Measurements from ENCODE around the gene CNTN4.

Gene CNTN4

DNA sequence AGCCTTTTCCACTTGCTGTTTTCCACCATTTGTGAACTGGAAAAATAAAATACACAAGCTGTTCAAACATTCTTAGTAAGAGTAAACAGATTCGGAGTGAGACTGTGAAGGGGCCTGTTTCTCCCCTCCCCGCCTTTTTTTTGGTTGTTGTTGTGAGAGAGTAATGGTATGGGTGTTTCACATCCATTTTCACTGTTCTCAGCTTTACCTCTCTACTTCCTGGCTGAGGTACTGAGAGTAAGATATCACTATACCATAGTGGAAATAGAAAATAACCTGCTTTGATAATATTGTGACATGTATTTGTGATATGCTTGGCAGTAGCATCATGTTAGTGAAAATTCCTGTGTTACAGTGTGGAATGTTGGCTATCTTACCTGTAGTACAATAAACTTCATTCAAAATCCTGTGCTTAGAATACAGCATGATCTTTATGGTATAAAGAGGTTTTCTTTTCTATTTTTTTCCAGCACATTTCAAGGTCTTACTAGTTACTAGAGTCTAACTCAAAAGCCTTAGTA, 12.0 kb downstream of the CNTN4 start:
- no peaks in the 10 kb centered on the region for H3K27me3 ChIP-seq (ENCODE audit: insufficient read depth, low read length)
- H3K9me3 ChIP-seq (ENCODE audit: low read length) = no peaks in the 10 kb centered on the region
- TF ChIP-seq EZH2 (IDR thresholded peaks at IDR 0.05; ENCODE audit: borderline replicate concordance, low read length) = no peak
- TF ChIP-seq, protein P1, sequence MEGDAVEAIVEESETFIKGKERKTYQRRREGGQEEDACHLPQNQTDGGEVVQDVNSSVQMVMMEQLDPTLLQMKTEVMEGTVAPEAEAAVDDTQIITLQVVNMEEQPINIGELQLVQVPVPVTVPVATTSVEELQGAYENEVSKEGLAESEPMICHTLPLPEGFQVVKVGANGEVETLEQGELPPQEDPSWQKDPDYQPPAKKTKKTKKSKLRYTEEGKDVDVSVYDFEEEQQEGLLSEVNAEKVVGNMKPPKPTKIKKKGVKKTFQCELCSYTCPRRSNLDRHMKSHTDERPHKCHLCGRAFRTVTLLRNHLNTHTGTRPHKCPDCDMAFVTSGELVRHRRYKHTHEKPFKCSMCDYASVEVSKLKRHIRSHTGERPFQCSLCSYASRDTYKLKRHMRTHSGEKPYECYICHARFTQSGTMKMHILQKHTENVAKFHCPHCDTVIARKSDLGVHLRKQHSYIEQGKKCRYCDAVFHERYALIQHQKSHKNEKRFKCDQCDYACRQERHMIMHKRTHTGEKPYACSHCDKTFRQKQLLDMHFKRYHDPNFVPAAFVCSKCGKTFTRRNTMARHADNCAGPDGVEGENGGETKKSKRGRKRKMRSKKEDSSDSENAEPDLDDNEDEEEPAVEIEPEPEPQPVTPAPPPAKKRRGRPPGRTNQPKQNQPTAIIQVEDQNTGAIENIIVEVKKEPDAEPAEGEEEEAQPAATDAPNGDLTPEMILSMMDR (IDR thresholded peaks at IDR 0.05; ENCODE audit: low read length) = no peak
- H3K4me2 ChIP-seq (ENCODE audit: low read length) = no peak overlapping the region
- H3K79me2 ChIP-seq (ENCODE audit: insufficient read depth, low read length) = no peaks in the 10 kb centered on the region
- no peaks in the 10 kb centered on the region for H3K36me3 ChIP-seq (ENCODE audit: insufficient read depth, low read length)
- H4K20me1 ChIP-seq (ENCODE audit: insufficient read depth, low read length) = no peaks in the 10 kb centered on the region
- H3F3A ChIP-seq (ENCODE audit: insufficient read depth, low read length) = no peaks in the 10 kb centered on the region
- no peak overlapping the region for H3K27ac ChIP-seq (ENCODE audit: low read depth, low read length, poor library complexity, severe bottlenecking)
- H3K9me2 ChIP-seq (ENCODE audit: low read depth, low read length) = no peaks in the 10 kb centered on the region
- no peak overlapping the region for H2AFZ ChIP-seq (ENCODE audit: low read length)
- no peak overlapping the region for H3K9ac ChIP-seq (ENCODE audit: low read length)
- no peaks in the 10 kb centered on the region for H3K4me1 ChIP-seq (ENCODE audit: insufficient read depth, low read length, severe bottlenecking)
- no peak overlapping the region for H3K4me3 ChIP-seq (ENCODE audit: low read depth, low read length, poor library complexity, severe bottlenecking)

DNA sequence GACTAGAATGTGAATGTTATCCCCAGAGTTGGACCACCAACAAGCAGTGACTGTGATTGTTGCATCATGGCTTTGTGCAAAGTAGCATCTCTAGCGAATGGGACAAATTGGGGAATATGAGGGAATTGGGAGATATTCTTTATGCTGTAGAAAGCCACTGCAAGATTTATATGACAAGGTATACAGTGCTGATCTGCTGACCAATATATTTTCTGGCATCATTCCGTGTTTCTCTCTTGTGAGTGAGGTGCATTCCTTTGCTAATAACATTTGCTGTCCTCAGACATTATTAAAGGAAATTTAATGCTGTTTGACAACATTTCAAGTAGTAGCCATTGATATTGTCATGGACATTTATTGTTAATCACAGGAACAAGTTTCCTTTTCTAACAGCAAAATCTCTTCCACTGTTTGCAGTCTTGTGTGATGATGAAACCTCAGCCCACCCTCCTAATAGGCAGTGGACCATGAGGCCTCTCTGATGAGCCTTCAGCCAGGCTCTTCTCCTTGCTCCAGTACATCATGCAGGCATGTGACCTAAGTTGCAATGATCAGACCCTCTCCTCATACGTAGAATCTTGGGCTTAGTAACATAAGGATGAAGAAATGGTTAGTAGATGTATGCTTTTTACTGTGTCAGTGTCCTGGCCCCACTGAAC, 16.1 kb downstream of the CNTN4 start:
- Histone ChIP-seq H3K36me3 (ENCODE audit: insufficient read depth, low read length) (no peaks in the 10 kb centered on the region), H3K9me2 (ENCODE audit: low read depth, low read length) (no peaks in the 10 kb centered on the region), H3K27me3 (ENCODE audit: insufficient read depth, low read length) (no peaks in the 10 kb centered on the region), H2AFZ (ENCODE audit: low read length) (no peak overlapping the region), H4K20me1 (ENCODE audit: insufficient read depth, low read length) (no peaks in the 10 kb centered on the region), H3K4me3 (ENCODE audit: low read depth, low read length, poor library complexity, severe bottlenecking) (no peak overlapping the region), H3F3A (ENCODE audit: insufficient read depth, low read length) (no peaks in the 10 kb centered on the region), H3K27ac (ENCODE audit: low read depth, low read length, poor library complexity, severe bottlenecking) (no peak overlapping the region), H3K4me1 (ENCODE audit: insufficient read depth, low read length, severe bottlenecking) (no peaks in the 10 kb centered on the region), H3K79me2 (ENCODE audit: insufficient read depth, low read length) (no peaks in the 10 kb centered on the region), H3K4me2 (ENCODE audit: low read length) (no peak overlapping the region), H3K9me3 (ENCODE audit: low read length) (no peaks in the 10 kb centered on the region), H3K9ac (ENCODE audit: low read length) (no peak overlapping the region)
- TF ChIP-seq, protein P1 (IDR thresholded peaks at IDR 0.05; ENCODE audit: low read length) = no peak
- no peak for TF ChIP-seq EZH2 (IDR thresholded peaks at IDR 0.05; ENCODE audit: borderline replicate concordance, low read length)

DNA sequence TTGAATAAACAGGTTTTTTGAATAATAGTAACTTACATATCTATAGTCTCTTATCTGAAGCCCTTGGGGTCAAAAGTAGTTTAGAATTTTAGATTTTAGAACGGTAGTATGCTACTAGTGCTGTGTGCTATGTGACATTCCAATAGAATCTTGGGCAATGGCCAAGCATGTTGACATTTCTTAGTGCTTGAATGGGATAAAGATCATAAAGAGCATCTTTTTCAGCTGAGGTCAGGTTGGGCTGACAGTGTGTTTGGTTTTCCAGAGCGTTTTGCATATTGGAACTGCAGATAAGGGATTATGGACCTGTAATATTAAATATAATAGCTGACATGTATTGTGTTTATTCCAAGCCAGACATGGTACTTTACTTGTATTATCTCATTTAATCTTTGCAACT, 32.1 kb downstream of the CNTN4 start:
- no peak overlapping the region for H3K9ac ChIP-seq (ENCODE audit: low read length)
- no peak overlapping the region for H3K4me3 ChIP-seq (ENCODE audit: low read depth, low read length, poor library complexity, severe bottlenecking)
- no peaks in the 10 kb centered on the region for H3K27me3 ChIP-seq (ENCODE audit: insufficient read depth, low read length)
- no peak overlapping the region for H3K4me2 ChIP-seq (ENCODE audit: low read length)
- no peaks in the 10 kb centered on the region for H3K79me2 ChIP-seq (ENCODE audit: insufficient read depth, low read length)
- H3K36me3 ChIP-seq (ENCODE audit: insufficient read depth, low read length) = no peaks in the 10 kb centered on the region
- H3K27ac ChIP-seq (ENCODE audit: low read depth, low read length, poor library complexity, severe bottlenecking) = no peak overlapping the region
- no peaks in the 10 kb centered on the region for H4K20me1 ChIP-seq (ENCODE audit: insufficient read depth, low read length)
- no peak overlapping the region for H2AFZ ChIP-seq (ENCODE audit: low read length)
- no peaks in the 10 kb centered on the region for H3K9me2 ChIP-seq (ENCODE audit: low read depth, low read length)
- no peak for TF ChIP-seq EZH2 (IDR thresholded peaks at IDR 0.05; ENCODE audit: borderline replicate concordance, low read length)
- TF ChIP-seq, protein P1 (IDR thresholded peaks at IDR 0.05; ENCODE audit: low read length) = no peak
- H3K9me3 ChIP-seq (ENCODE audit: low read length) = no peaks in the 10 kb centered on the region
- no peaks in the 10 kb centered on the region for H3K4me1 ChIP-seq (ENCODE audit: insufficient read depth, low read length, severe bottlenecking)
- no peaks in the 10 kb centered on the region for H3F3A ChIP-seq (ENCODE audit: insufficient read depth, low read length)
